Renal cortical epithelial cell (primary cell): Measurements from ENCODE around the gene CYSLTR1. TPM values are rescaled to one million over a fixed set of nuclear protein-coding genes. Genes with fewer than 3 reads are reported as not detected.

Source experiments
- total RNA-seq: library from RNA; depleted of rRNA; stranded (reverse); fragments of >200 nt; gene quantifications from 2 replicates; pipeline ENCODE4 v1.2.3, GENCODE V29; 2014

The CYSLTR1 gene
- total RNA-seq, 1 donor from 2014 or later: not detected

Other genes with a start within 250 kb of the CYSLTR1 start
- gene PGK1, start 223.4 kb downstream of the CYSLTR1 start, total RNA-seq: 574 and 1,177 TPM in 2 replicates
- 13.2 and 15.5 TPM in 2 replicates for gene TAF9B, start 188.0 kb downstream of the CYSLTR1 start, total RNA-seq